ENCODE data around the gene ZNF579.

ZNF579 gene

DNA sequence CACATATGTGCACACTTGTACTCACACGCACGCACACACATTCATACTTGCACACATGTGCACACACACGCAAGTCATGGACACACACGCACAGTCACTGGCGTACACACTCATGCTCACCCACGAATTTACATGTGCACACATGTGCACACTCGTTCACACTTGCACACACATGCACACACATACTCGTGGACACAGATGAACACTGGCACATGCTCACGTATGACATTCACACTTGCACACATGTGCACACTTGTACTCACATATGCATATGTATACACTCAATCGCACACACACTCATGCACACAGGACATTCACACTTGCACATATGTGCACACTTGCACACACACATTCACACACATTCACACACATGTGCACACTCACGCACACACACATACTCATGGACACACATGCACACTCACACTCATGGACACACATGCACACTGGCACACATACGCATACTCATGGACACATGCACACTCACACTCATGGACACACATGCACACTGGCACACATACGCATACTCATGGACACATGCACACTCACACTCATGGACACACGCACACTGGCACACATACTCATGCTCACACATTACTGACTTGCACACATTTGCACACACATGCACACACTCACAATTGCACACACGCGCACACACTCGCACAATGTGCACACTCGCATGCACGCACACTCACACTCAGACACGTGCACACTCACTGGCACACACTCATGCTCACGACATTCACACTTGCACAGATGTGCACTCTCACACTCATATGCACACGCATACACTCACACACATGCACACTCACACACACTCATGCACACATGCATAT lies 53.2 kb downstream of the ZNF579 start:
- no peak for DNase-seq (ENCODE audit: insufficient read length, low spot score)
- peak; percentile 38 for FAIRE-seq
- no peak for TF ChIP-seq TAF1 (IDR thresholded peaks at IDR 0.05; ENCODE audit: low read depth, low read length)
- no peak for TF ChIP-seq POU2F2 (IDR thresholded peaks at IDR 0.05; ENCODE audit: low read depth, low read length)
- TF ChIP-seq POLR2AphosphoS5 (IDR thresholded peaks at IDR 0.05; ENCODE audit: low read depth, low read length) = no peak
- TF ChIP-seq SPI1 (IDR thresholded peaks at IDR 0.05; ENCODE audit: low read depth, low read length) = no peak
- no peak for TF ChIP-seq PAX5 (IDR thresholded peaks at IDR 0.05; ENCODE audit: insufficient read depth, low read length, severe bottlenecking)
- TF ChIP-seq POLR2A (IDR thresholded peaks at IDR 0.05; ENCODE audit: low read depth, low read length) = no peak
